ENCODE data around the gene BBOF1. TPM values are rescaled to one million over a fixed set of nuclear protein-coding genes. Genes with fewer than 3 reads are reported as not detected.
A peak's percentile ranks its signal among the peaks of the same experiment; 100 is the strongest.

The BBOF1 gene
- total and polyA plus RNA-seq, 9 of the 15 experiments (the other 6 are each of a cell fraction or from before 2014, with no cell fraction given) = 1.3 to 4.9 (median 4.2) TPM

DNA sequence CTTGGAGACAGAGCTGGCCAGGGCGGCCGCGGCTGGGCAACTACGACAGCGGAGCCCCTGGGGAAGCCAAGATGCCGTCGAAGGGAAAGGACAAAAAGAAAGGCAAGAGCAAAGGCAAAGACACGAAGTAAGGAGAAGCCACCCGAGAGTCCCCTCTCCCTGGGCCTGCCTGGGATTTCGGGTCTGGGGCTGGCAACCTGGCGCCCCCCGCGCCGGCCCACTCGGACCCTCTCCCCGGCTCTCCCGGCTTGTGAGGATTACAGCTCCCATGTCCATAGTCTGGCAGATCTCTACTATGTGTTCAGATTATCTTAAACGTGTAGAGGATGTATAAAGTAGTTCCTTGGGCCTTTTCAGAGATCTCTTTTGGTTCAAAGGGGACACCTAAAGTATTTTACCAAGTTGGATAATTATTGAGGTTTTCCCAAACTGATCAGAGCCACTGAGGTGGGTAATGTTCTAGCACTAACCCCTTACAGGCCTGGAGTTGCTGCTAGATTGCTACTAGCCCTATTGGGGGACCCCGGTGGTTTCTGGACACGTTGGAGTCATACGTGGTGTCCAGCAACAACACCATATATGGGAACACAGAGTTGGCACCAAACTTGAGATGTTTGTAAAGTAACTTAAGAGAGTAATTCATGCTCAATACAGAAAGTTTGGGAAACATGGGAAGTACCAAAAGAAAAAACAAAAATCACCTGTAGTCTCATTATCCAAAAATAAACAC lies 424 bp downstream of the BBOF1 start (continued):
- TF ChIP-seq ZMIZ1 (IDR thresholded peaks at IDR 0.05; ENCODE audit: low read depth in 2 of 2, low read length in 2 of 2) (no peak), BMI1 (IDR thresholded peaks at IDR 0.05; ENCODE audit: low read length) (peak; percentile 67; the same call in 1 of the 2 replicates), RBFOX2 (IDR thresholded peaks at IDR 0.05; ENCODE audit: low read depth, low read length) (no peak), ZBED1 (IDR thresholded peaks at IDR 0.05) (no peak), YY1 (IDR thresholded peaks at IDR 0.05; ENCODE audit: borderline replicate concordance in 1 of 3, control insufficient read depth in 1 of 3, extremely low read depth in 1 of 3, insufficient read depth in 3 of 3, insufficient read length in 1 of 3, insufficient replicate concordance in 2 of 3, low read depth in 1 of 3, low read length in 2 of 3) (peak in 1 of 3 experiments; percentile 3)
- TF ChIP-seq, protein P1, sequence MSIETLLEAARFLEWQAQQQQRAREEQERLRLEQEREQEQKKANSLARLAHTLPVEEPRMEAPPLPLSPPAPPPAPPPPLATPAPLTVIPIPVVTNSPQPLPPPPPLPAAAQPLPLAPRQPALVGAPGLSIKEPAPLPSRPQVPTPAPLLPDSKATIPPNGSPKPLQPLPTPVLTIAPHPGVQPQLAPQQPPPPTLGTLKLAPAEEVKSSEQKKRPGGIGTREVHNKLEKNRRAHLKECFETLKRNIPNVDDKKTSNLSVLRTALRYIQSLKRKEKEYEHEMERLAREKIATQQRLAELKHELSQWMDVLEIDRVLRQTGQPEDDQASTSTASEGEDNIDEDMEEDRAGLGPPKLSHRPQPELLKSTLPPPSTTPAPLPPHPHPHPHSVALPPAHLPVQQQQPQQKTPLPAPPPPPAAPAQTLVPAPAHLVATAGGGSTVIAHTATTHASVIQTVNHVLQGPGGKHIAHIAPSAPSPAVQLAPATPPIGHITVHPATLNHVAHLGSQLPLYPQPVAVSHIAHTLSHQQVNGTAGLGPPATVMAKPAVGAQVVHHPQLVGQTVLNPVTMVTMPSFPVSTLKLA (conservative IDR thresholded peaks at IDR 0.05) = peak; percentile 35 to 73; a peak in 3 of 4 replicates

All from K562 (cell line).